Smooth muscle cell of the pulmonary artery (primary cell): Measurements from ENCODE around the gene TET3. TPM values are rescaled to one million over a fixed set of nuclear protein-coding genes. Genes with fewer than 3 reads are reported as not detected.

ENCODE experiments used
- total RNA-seq: library from RNA; depleted of rRNA; stranded (reverse); fragments of >200 nt; gene quantifications from 2 replicates; pipeline ENCODE4 v1.2.3, GENCODE V29; 2014

TET3 gene
- 4.5 and 5.4 TPM in 2 replicates for total RNA-seq

GRCh38 chr2:73984203-73984921 lies at the start of gene TET3:
Gene TET3 (plus strand): TSS chr2:73984910. CDS start chr2:73986404, 1,494 bp downstream.

Other genes starting within 250 kb of the TET3 start
- 10.1 and 11.9 TPM in 2 replicates for gene TPRKB, start 247.6 kb upstream of the TET3 start, total RNA-seq
- gene DUSP11, start 204.8 kb upstream of the TET3 start, total RNA-seq = 19.6 and 20.3 TPM in 2 replicates
- not detected in 2 replicates for gene C2orf78, start 200.7 kb upstream of the TET3 start, total RNA-seq
- gene STAMBP, start 155.9 kb upstream of the TET3 start, total RNA-seq = 26.5 and 29.1 TPM in 2 replicates
- 32.7 and 43.4 TPM in 2 replicates for gene ACTG2, start 91.9 kb upstream of the TET3 start, total RNA-seq
- 43.9 and 50.7 TPM in 2 replicates for gene DGUOK, start 58.0 kb upstream of the TET3 start, total RNA-seq
- gene BOLA3, start 163.0 kb downstream of the TET3 start, total RNA-seq = 14.7 and 18.1 TPM in 2 replicates
- gene MOB1A, start 194.0 kb downstream of the TET3 start, total RNA-seq = 76.4 and 86.5 TPM in 2 replicates
- 233 and 234 TPM in 2 replicates for gene MTHFD2, start 213.7 kb downstream of the TET3 start, total RNA-seq